Liver (tissue), 9 donors: ENCODE measurements around the gene NHERF1. TPM values are rescaled to one million over a fixed set of nuclear protein-coding genes. Genes with fewer than 3 reads are reported as not detected.

Source experiments
- DNase-seq: peaks from one replicate; pipeline ENCODE4 v3.0.0-alpha.2; 2017; ENCODE audit warnings: low spot score
- H3K27ac ChIP-seq, 2 donors: one replicate each; pipeline ENCODE4 v1.7.0; 2013; ENCODE audit warnings: inconsistent platforms in 2 of 2, low read length in 2 of 2, control low read depth in 1 of 2, low read depth in 1 of 2, mild to moderate bottlenecking in 1 of 2
- H3K27me3 ChIP-seq, 4 donors: one replicate each; pipeline versions ENCODE4 v1.6.1 to v1.7.0; 2013; ENCODE audit warnings: low read length in 3 of 4, inconsistent platforms in 1 of 4, mild to moderate bottlenecking in 1 of 4, moderate library complexity in 1 of 4; ENCODE audit not compliant: control insufficient read depth in 4 of 4, insufficient read depth in 4 of 4
- H3K36me3 ChIP-seq, 4 donors: one replicate each; pipeline versions ENCODE4 v1.6.1 to v1.7.0; 2013; ENCODE audit warnings: low read length in 3 of 4, mild to moderate bottlenecking in 3 of 4, low read depth in 1 of 4, moderate library complexity in 1 of 4; ENCODE audit not compliant: control insufficient read depth in 4 of 4, insufficient read depth in 3 of 4
- H3K4me1 ChIP-seq, 4 donors: one replicate each; pipeline versions ENCODE4 v1.6.1 to v1.7.0; 2013; ENCODE audit warnings: low read length in 3 of 4, mild to moderate bottlenecking in 3 of 4, moderate library complexity in 1 of 4; ENCODE audit not compliant: control insufficient read depth in 4 of 4, insufficient read depth in 4 of 4
- H3K4me3 ChIP-seq, 3 donors: one replicate each; pipeline versions ENCODE4 v1.6.1 to v1.7.0; 2013; ENCODE audit warnings: low read length in 3 of 3, control low read depth in 1 of 3, low read depth in 1 of 3, mild to moderate bottlenecking in 1 of 3
- H3K9ac ChIP-seq, 2 donors: one replicate each; pipeline ENCODE4 v1.7.0; 2013; ENCODE audit warnings: low read length in 2 of 2, mild to moderate bottlenecking in 2 of 2, moderate library complexity in 2 of 2, control low read depth in 1 of 2, low read depth in 1 of 2
- H3K9me3 ChIP-seq, 4 donors: one replicate each; pipeline versions ENCODE4 v1.6.1 to v1.7.0; 2013; ENCODE audit warnings: low read length in 3 of 4; ENCODE audit not compliant: control insufficient read depth in 4 of 4
- FOXA1 ChIP-seq: IDR thresholded peaks from 2 replicates; pipeline ENCODE4 v1.6.1; 2016; ENCODE audit warnings: antibody characterized with exemption
- FOXA2 ChIP-seq: IDR thresholded peaks from 2 replicates; pipeline ENCODE4 v1.6.1; 2016; ENCODE audit warnings: antibody characterized with exemption
- GABPA ChIP-seq, 2 donors: IDR thresholded peaks in 1 of 2; conservative IDR thresholded peaks in 1 of 2; 2 replicates each; pipeline ENCODE4 v1.6.1; 2016; ENCODE audit warnings: antibody characterized with exemption in 2 of 2, mild to moderate bottlenecking in 1 of 2, moderate library complexity in 1 of 2
- JUND ChIP-seq, 2 donors: IDR thresholded peaks; 2 replicates each; pipeline ENCODE4 v1.6.1; 2016; ENCODE audit warnings: antibody characterized with exemption in 2 of 2
- NR2F2 ChIP-seq: IDR thresholded peaks from 2 replicates; pipeline ENCODE4 v1.6.1; 2016; ENCODE audit warnings: antibody characterized with exemption
- RAD21 ChIP-seq, 2 donors: IDR thresholded peaks; 2 replicates each; pipeline ENCODE4 v1.6.1; 2016; ENCODE audit warnings: antibody characterized with exemption in 2 of 2, mild to moderate bottlenecking in 2 of 2
- RXRA ChIP-seq, 2 donors: IDR thresholded peaks; 2 replicates each; pipeline ENCODE4 v1.6.1; 2017 to 2018; ENCODE audit warnings: antibody characterized with exemption in 2 of 2, mild to moderate bottlenecking in 1 of 2
- YY1 ChIP-seq: IDR thresholded peaks from 2 replicates; pipeline ENCODE4 v1.6.1; 2016; ENCODE audit warnings: antibody characterized with exemption, mild to moderate bottlenecking
- WGBS: extraction: QIAGEN DNeasy Blood & Tissue Kit; methylation state at CpG from one replicate; pipeline ENCODE4 v1.1.7; 2013; 5-methylcytosine and 5-hydroxymethylcytosine counted together
- polyA plus RNA-seq, 2 donors: library from polyadenylated mRNA; stranded (reverse) in 1 of 2; unstranded in 1 of 2; fragments of 200-250 nt in 1 of 2; fragments of >200 nt in 1 of 2; fragmentation: Nextera tagmentation in 1 of 2; extraction: Ambion mirVana in 1 of 2; gene quantifications; one replicate each; pipeline versions ENCODE4 v1.2.1 to v1.2.3, GENCODE V29; 2013 to 2015
- total RNA-seq, 2 donors: library from RNA; depleted of rRNA; stranded (reverse); fragments of >200 nt; gene quantifications; one replicate each; pipeline ENCODE4 v1.2.3, GENCODE V29; 2014
- TF ChIP-seq, protein P1 (sequence below): fragments of 150-350 bp; IDR thresholded peaks from 2 replicates; pipeline ENCODE4 v1.5.1; 2017; ENCODE audit warnings: improper control_type of control experiment, low read depth, low read length; ENCODE audit not compliant: missing input control
- TF ChIP-seq, protein P2 (sequence below): IDR thresholded peaks from 2 replicates; pipeline ENCODE4 v1.6.1; 2016; ENCODE audit warnings: antibody characterized with exemption
- TF ChIP-seq, protein P3 (sequence below): IDR thresholded peaks from 2 replicates; pipeline ENCODE4 v1.6.1; 2016; ENCODE audit warnings: antibody characterized with exemption, mild to moderate bottlenecking
- donor health status: healthy.
- donor health status: healthy.
- donor health status: healthy.
- donor health status: healthy.
- donor health status: healthy.

Gene NHERF1
- total and polyA plus RNA-seq, 4 donors, result 38.1 to 160 (median 94.7) TPM

DNA sequence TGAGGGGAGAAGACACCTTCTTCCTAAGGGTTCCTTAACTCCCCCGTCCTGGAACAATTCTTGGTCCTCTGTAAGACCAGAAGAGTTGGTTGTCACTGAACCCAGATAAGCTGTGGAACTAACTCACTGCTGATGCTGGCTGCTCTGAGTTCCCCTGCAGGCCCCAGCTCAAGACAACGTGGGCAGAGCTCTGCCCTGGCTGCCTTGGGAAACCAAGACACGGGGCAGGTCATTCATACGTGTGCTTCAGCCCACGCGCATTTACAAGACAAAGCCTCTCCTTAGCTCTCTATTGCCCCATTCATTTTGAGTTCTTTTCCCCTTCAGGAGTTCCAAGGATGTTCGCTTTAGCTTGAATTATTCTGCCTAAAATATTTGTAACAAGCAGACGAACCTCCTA lies 31.1 kb downstream of the NHERF1 start (continued):
- TF ChIP-seq, protein P1, sequence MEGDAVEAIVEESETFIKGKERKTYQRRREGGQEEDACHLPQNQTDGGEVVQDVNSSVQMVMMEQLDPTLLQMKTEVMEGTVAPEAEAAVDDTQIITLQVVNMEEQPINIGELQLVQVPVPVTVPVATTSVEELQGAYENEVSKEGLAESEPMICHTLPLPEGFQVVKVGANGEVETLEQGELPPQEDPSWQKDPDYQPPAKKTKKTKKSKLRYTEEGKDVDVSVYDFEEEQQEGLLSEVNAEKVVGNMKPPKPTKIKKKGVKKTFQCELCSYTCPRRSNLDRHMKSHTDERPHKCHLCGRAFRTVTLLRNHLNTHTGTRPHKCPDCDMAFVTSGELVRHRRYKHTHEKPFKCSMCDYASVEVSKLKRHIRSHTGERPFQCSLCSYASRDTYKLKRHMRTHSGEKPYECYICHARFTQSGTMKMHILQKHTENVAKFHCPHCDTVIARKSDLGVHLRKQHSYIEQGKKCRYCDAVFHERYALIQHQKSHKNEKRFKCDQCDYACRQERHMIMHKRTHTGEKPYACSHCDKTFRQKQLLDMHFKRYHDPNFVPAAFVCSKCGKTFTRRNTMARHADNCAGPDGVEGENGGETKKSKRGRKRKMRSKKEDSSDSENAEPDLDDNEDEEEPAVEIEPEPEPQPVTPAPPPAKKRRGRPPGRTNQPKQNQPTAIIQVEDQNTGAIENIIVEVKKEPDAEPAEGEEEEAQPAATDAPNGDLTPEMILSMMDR, result no peak
- TF ChIP-seq YY1 (no peak), GABPA (IDR thresholded peaks at IDR 0.05 in 1 of 2, conservative IDR thresholded peaks at IDR 0.05 in 1 of 2) (no peak), RAD21 (IDR thresholded peaks at IDR 0.05) (no peak), JUND (IDR thresholded peaks at IDR 0.05) (no peak), FOXA2 (no peak)
- TF ChIP-seq, protein P2, sequence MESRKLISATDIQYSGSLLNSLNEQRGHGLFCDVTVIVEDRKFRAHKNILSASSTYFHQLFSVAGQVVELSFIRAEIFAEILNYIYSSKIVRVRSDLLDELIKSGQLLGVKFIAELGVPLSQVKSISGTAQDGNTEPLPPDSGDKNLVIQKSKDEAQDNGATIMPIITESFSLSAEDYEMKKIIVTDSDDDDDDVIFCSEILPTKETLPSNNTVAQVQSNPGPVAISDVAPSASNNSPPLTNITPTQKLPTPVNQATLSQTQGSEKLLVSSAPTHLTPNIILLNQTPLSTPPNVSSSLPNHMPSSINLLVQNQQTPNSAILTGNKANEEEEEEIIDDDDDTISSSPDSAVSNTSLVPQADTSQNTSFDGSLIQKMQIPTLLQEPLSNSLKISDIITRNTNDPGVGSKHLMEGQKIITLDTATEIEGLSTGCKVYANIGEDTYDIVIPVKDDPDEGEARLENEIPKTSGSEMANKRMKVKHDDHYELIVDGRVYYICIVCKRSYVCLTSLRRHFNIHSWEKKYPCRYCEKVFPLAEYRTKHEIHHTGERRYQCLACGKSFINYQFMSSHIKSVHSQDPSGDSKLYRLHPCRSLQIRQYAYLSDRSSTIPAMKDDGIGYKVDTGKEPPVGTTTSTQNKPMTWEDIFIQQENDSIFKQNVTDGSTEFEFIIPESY, result no peak

DNA sequence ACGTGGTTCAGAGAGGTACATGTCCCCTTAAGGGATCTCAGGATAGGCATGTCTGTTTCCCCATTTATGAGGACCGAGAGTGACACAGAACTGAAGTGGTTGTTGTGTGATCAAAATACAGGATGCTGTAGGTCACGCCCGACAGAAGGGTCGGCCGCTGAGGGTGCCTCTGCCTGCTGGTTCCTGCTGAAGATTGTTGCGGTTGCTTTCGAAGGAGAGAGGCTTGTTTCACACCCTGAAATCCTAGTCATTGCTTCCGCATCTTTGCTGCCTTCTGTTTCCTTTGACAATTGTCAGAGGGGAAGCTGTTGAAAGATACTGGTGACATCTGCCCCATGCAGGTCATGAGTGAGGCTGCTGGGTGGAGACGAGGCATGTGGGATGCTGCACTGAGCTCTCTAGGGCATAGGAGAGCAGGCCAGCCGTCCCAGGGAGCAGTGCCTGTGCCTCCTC lies 31.5 kb downstream of the NHERF1 start:
- H3K9ac ChIP-seq, result no peak overlapping the region
- no peaks in the 10 kb centered on the region for H3K36me3 ChIP-seq
- H3K4me1 ChIP-seq, result peaks cover 2 to 28% (median 19%) of the 10 kb centered on the region in 4 donors
- TF ChIP-seq JUND (IDR thresholded peaks at IDR 0.05), result no peak
- TF ChIP-seq, protein P1, result no peak
- peak in 1 of 2 donors; percentile 32 for TF ChIP-seq RXRA (IDR thresholded peaks at IDR 0.05)
- TF ChIP-seq, protein P3, sequence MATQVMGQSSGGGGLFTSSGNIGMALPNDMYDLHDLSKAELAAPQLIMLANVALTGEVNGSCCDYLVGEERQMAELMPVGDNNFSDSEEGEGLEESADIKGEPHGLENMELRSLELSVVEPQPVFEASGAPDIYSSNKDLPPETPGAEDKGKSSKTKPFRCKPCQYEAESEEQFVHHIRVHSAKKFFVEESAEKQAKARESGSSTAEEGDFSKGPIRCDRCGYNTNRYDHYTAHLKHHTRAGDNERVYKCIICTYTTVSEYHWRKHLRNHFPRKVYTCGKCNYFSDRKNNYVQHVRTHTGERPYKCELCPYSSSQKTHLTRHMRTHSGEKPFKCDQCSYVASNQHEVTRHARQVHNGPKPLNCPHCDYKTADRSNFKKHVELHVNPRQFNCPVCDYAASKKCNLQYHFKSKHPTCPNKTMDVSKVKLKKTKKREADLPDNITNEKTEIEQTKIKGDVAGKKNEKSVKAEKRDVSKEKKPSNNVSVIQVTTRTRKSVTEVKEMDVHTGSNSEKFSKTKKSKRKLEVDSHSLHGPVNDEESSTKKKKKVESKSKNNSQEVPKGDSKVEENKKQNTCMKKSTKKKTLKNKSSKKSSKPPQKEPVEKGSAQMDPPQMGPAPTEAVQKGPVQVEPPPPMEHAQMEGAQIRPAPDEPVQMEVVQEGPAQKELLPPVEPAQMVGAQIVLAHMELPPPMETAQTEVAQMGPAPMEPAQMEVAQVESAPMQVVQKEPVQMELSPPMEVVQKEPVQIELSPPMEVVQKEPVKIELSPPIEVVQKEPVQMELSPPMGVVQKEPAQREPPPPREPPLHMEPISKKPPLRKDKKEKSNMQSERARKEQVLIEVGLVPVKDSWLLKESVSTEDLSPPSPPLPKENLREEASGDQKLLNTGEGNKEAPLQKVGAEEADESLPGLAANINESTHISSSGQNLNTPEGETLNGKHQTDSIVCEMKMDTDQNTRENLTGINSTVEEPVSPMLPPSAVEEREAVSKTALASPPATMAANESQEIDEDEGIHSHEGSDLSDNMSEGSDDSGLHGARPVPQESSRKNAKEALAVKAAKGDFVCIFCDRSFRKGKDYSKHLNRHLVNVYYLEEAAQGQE, result no peak
- TF ChIP-seq FOXA1, result no peak
- TF ChIP-seq RAD21 (IDR thresholded peaks at IDR 0.05), result no peak
- TF ChIP-seq NR2F2, result peak; percentile 88
- no peak for DNase-seq
- H3K9me3 ChIP-seq, result no peaks in the 10 kb centered on the region
- H3K27ac ChIP-seq, result peak overlapping the region in 1 of 2 donors; percentile 25
- WGBS, result 70% methylated on average over 11 of the region's 11 CpGs
- no peak overlapping the region for H3K4me3 ChIP-seq
- no peaks in the 10 kb centered on the region for H3K27me3 ChIP-seq
